ENCODE measurements around the gene PROZ.
"Not testable (repeated sequence)": the region's sequence is repeated elsewhere in the genome, so short reads cannot be mapped to it uniquely, and the experiment has no call there.

Gene PROZ

GRCh38 chr13:113160983-113161382 is 2.5 kb downstream of the PROZ start:
- no peak overlapping the region for H3K4me3 ChIP-seq (ENCODE audit: low read depth, low read length)
- no peak for DNase-seq (ENCODE audit: low read depth)
- TF ChIP-seq CTCF (conservative IDR thresholded peaks at IDR 0.05; ENCODE audit: low read depth, low read length) = no peak

GRCh38 chr13:113161433-113161832 is 3.0 kb downstream of the PROZ start:
- no peak for TF ChIP-seq CTCF (conservative IDR thresholded peaks at IDR 0.05; ENCODE audit: low read depth, low read length)
- no peak overlapping the region for H3K4me3 ChIP-seq (ENCODE audit: low read depth, low read length)
- DNase-seq (ENCODE audit: low read depth) = no peak

- not testable (repeated sequence) for DNase-seq (ENCODE audit: low read depth); H3K4me3 ChIP-seq (ENCODE audit: low read depth, low read length)
Observed at GRCh38 chr13:113161975-113162374, 3.5 kb downstream of the PROZ start.

GRCh38 chr13:113162783-113163685 is 4.6 kb downstream of the PROZ start:
- H3K4me3 ChIP-seq (ENCODE audit: low read depth, low read length) = no peak overlapping the region
- no peak for TF ChIP-seq CTCF (conservative IDR thresholded peaks at IDR 0.05; ENCODE audit: low read depth, low read length)
- DNase-seq (ENCODE audit: low read depth) = no peak

- TF ChIP-seq CTCF (conservative IDR thresholded peaks at IDR 0.05; ENCODE audit: low read depth, low read length) = no peak
- no peak for DNase-seq (ENCODE audit: low read depth)
- H3K4me3 ChIP-seq (ENCODE audit: low read depth, low read length) = no peak overlapping the region
Observed at GRCh38 chr13:113164492-113164891, 6.0 kb downstream of the PROZ start.

- no peak for TF ChIP-seq CTCF (conservative IDR thresholded peaks at IDR 0.05; ENCODE audit: low read depth, low read length)
- no peak overlapping the region for H3K4me3 ChIP-seq (ENCODE audit: low read depth, low read length)
- DNase-seq (ENCODE audit: low read depth) = no peak
Observed at GRCh38 chr13:113166266-113166665, 7.8 kb downstream of the PROZ start.

- no peak overlapping the region for H3K4me3 ChIP-seq (ENCODE audit: low read depth, low read length)
- DNase-seq (ENCODE audit: low read depth) = no peak
- TF ChIP-seq CTCF (conservative IDR thresholded peaks at IDR 0.05; ENCODE audit: low read depth, low read length) = no peak
Observed at GRCh38 chr13:113166681-113167080, 8.2 kb downstream of the PROZ start.
